B cell (primary cell): ENCODE data around the gene PELI2. TPM values are rescaled to one million over a fixed set of nuclear protein-coding genes. Genes with fewer than 3 reads are reported as not detected.

ENCODE experiments used
- ATAC-seq: fragments of 200-7000 bp; cut with Tn5 transposase; one replicate; pipeline ENCODE4 v1.10.0; 2021; ENCODE audit warnings: low read depth, mild to moderate bottlenecking, moderate number of reproducible peaks, moderate library complexity
- CTCF ChIA-PET: fragments of 350-600 bp; sonication (Branson Sonifier 250); formaldehyde crosslinking; loops from one replicate; lab custom pipeline; 2021; ENCODE audit warnings: antibody characterized with exemption, inconsistent platforms; lab: Charles Lee
- POLR2A ChIA-PET: fragments of 350-600 bp; sonication (Branson Sonifier 250); formaldehyde crosslinking; loops from one replicate; lab custom pipeline; 2021; ENCODE audit warnings: antibody characterized with exemption; lab: Charles Lee
- DNase-seq: peaks from one replicate; pipeline ENCODE4 v3.0.0; 2013
- H2AFZ ChIP-seq: 2 replicates; pipeline ENCODE4 v1.6.1; 2012; ENCODE audit warnings: mild to moderate bottlenecking, low read depth, low read length; ENCODE audit not compliant: insufficient read depth, poor library complexity, severe bottlenecking
- H3K27ac ChIP-seq, 2 donors: 1 replicate in 1 of 2; 2 replicates in 1 of 2; pipeline ENCODE4 v1.5.1; 2012 to 2013; ENCODE audit warnings: low read length in 2 of 2, mild to moderate bottlenecking in 2 of 2, moderate library complexity in 1 of 2
- H3K27me3 ChIP-seq, 4 experiments: fragments of 200-600 bp in 1 of 4; sonication (generic) in 1 of 4; replicated peaks in 1 of 4; 1 replicate in 2 of 4; 2 replicates in 2 of 4; pipeline versions ENCODE4 v1.6.1 to v1.7.0; 2013 to 2016; ENCODE audit warnings: low read length in 3 of 4, mild to moderate bottlenecking in 2 of 4, mixed read lengths in 1 of 4, moderate library complexity in 1 of 4; ENCODE audit not compliant: insufficient read depth in 4 of 4, control insufficient read depth in 3 of 4; ENCODE audit errors: control extremely low read depth in 1 of 4
- H3K36me3 ChIP-seq, 2 experiments: replicated peaks in 1 of 2; 1 replicate in 1 of 2; 2 replicates in 1 of 2; pipeline versions ENCODE4 v1.6.1 to v1.7.1; 2013; ENCODE audit warnings: low read length in 1 of 2; ENCODE audit not compliant: insufficient read depth in 2 of 2, control insufficient read depth in 1 of 2; ENCODE audit errors: control extremely low read depth in 1 of 2, extremely low read depth in 1 of 2
- H3K4me1 ChIP-seq, 2 donors: fragments of 200-600 bp in 1 of 2; sonication (generic) in 1 of 2; 1 replicate in 1 of 2; 2 replicates in 1 of 2; pipeline versions ENCODE4 v1.5.1 to v1.6.1; 2013 to 2017; ENCODE audit warnings: low read length in 2 of 2; ENCODE audit not compliant: control insufficient read depth in 2 of 2, insufficient read depth in 2 of 2
- H3K4me2 ChIP-seq: replicated peaks from 2 replicates; pipeline ENCODE3; 2012; ENCODE audit warnings: mild to moderate bottlenecking, low read depth, low read length; ENCODE audit not compliant: poor library complexity, severe bottlenecking
- H3K4me3 ChIP-seq, 5 experiments: fragments of 200-600 bp in 1 of 5; sonication (generic) in 1 of 5; 1 replicate in 3 of 5; 2 replicates in 2 of 5; pipeline versions ENCODE4 v1.5.1 to v1.7.0; 2011 to 2016; ENCODE audit warnings: low read length in 4 of 5, mild to moderate bottlenecking in 4 of 5, low read depth in 2 of 5, control low read depth in 1 of 5, moderate library complexity in 1 of 5; ENCODE audit not compliant: insufficient read depth in 1 of 5; ENCODE audit errors: control extremely low read depth in 1 of 5, extremely low read depth in 1 of 5
- H3K79me2 ChIP-seq: fragments of 200-600 bp; sonication (generic); one replicate; pipeline ENCODE4 v1.6.0; 2016; ENCODE audit warnings: low read length; ENCODE audit not compliant: control insufficient read depth, insufficient read depth
- H3K9ac ChIP-seq: fragments of 200-600 bp; sonication (generic); 2 replicates; pipeline ENCODE4 v1.6.1; 2017; ENCODE audit warnings: mild to moderate bottlenecking, low read length, moderate library complexity
- H3K9me3 ChIP-seq, 3 donors: one replicate each; pipeline versions ENCODE4 v1.6.1 to v1.7.1; 2013; ENCODE audit warnings: low read length in 2 of 3; ENCODE audit not compliant: control insufficient read depth in 2 of 3, insufficient read depth in 1 of 3; ENCODE audit errors: control extremely low read depth in 1 of 3
- H4K20me1 ChIP-seq: 2 replicates; pipeline ENCODE4 v1.6.0; 2012; ENCODE audit warnings: mild to moderate bottlenecking, low read length; ENCODE audit not compliant: insufficient read depth, control insufficient read depth, poor library complexity, severe bottlenecking
- H3K27ac Mint-ChIP-seq: one replicate; pipeline ENCODE4 v1.8.0; 2021; ENCODE audit warnings: mixed read lengths
- H3K27me3 Mint-ChIP-seq: one replicate; pipeline ENCODE4 v1.8.0; 2021; ENCODE audit warnings: mixed read lengths
- H3K4me1 Mint-ChIP-seq: one replicate; pipeline ENCODE4 v1.8.0; 2021; ENCODE audit warnings: mixed read lengths
- H3K4me3 Mint-ChIP-seq: one replicate; pipeline ENCODE4 v1.8.0; 2021; ENCODE audit warnings: mixed read lengths
- H3K9me3 Mint-ChIP-seq: one replicate; pipeline ENCODE4 v1.8.0; 2022; ENCODE audit warnings: mixed read lengths; ENCODE audit not compliant: insufficient read depth
- CTCF ChIP-seq: fragments of 200-600 bp; IDR thresholded peaks from one replicate; pipeline ENCODE4 v1.8.0; 2022; ENCODE audit warnings: antibody characterized with exemption, mild to moderate bottlenecking
- EZH2 ChIP-seq: IDR thresholded peaks from 2 replicates; pipeline ENCODE4 v1.6.1; 2012; ENCODE audit warnings: borderline replicate concordance, low read depth, mild to moderate bottlenecking, moderate library complexity, low read length; ENCODE audit not compliant: insufficient read depth, poor library complexity, severe bottlenecking
- WGBS: methylation state at CpG from one replicate; pipeline ENCODE4 v1.1.5; 2013; ENCODE audit warnings: missing lambda C conversion rate; ENCODE audit not compliant: insufficient coverage; 5-methylcytosine and 5-hydroxymethylcytosine counted together
- intact Hi-C: fragments of 100-400 bp; cut with micrococcal nuclease; formaldehyde crosslinking; loops from one replicate; pipeline ENCODE4 v1.10.0; 2022
- polyA plus RNA-seq: library from polyadenylated mRNA; depleted of rRNA; stranded (reverse); fragments of >200 nt; gene quantifications from 2 replicates; pipeline ENCODE4 v1.2.3, GENCODE V29; 2012
- total RNA-seq, 2 donors: library from RNA; stranded (reverse); fragments of 120-200 nt in 1 of 2; gene quantifications; 1 replicate in 1 of 2; 2 replicates in 1 of 2; pipeline versions ENCODE4 v1.2.3 to v1.2.4, GENCODE V29; 2013 to 2022

Gene PELI2
- total and polyA plus RNA-seq, 2 donors (not counting 1 experiment from before 2014, with no cell fraction given): 5.7 to 13.4 TPM

GRCh38 chr14:56219666-56220413 is 101.6 kb downstream of the PELI2 start:
- H3K4me1 ChIP-seq: peaks cover 0 to 3% of the 10 kb centered on the region in 2 donors
- TF ChIP-seq EZH2 (no peak), CTCF (no peak)
- no peaks in the 10 kb centered on the region for H3K27me3 Mint-ChIP-seq
- H3K27me3 ChIP-seq: no peaks in the 10 kb centered on the region
- no peaks in the 10 kb centered on the region for H3K9me3 ChIP-seq
- H3K4me2 ChIP-seq: no peak overlapping the region
- no peak for ATAC-seq
- H3K27ac Mint-ChIP-seq: no peak overlapping the region
- H3K9ac ChIP-seq: no peak overlapping the region
- H3K79me2 ChIP-seq: peaks cover 10% of the 10 kb centered on the region
- H3K4me3 Mint-ChIP-seq: no peak overlapping the region
- 43% methylated on average over 2 of the region's 7 CpGs for WGBS
- peaks cover 26% of the 10 kb centered on the region for H4K20me1 ChIP-seq
- no peak overlapping the region for H3K4me3 ChIP-seq
- DNase-seq: no peak
- peaks cover 5% of the 10 kb centered on the region for H3K4me1 Mint-ChIP-seq
- no peak overlapping the region for H3K27ac ChIP-seq
- H3K36me3 ChIP-seq: no peaks in the 10 kb centered on the region
- CTCF ChIA-PET: no interaction called here
- no peaks in the 10 kb centered on the region for H3K9me3 Mint-ChIP-seq
- intact Hi-C loops: no loop called here
- POLR2A ChIA-PET: no interaction called here
- H2AFZ ChIP-seq: no peak overlapping the region

GRCh38 chr14:56221382-56222128 is 103.3 kb downstream of the PELI2 start:
- no peak overlapping the region for H3K4me3 Mint-ChIP-seq
- WGBS: 67% methylated on average over 2 of the region's 7 CpGs

More at GRCh38 chr14:56221382-56222128, 103.3 kb downstream of the PELI2 start:
- TF ChIP-seq CTCF (no peak), EZH2 (no peak)
- ChIA-PET POLR2A (no interaction called here), CTCF (no interaction called here)
- peaks cover 21% of the 10 kb centered on the region for H4K20me1 ChIP-seq
- no peaks in the 10 kb centered on the region for H3K27me3 ChIP-seq
- ATAC-seq: no peak
- H3K9ac ChIP-seq: no peak overlapping the region
- H3K4me1 ChIP-seq: peaks cover 0 to 3% of the 10 kb centered on the region in 2 donors
- intact Hi-C loops: no loop called here
- no peaks in the 10 kb centered on the region for H3K27me3 Mint-ChIP-seq
- H3K4me2 ChIP-seq: no peak overlapping the region
- H2AFZ ChIP-seq: no peak overlapping the region
- H3K4me1 Mint-ChIP-seq: peaks cover 4% of the 10 kb centered on the region
- no peak overlapping the region for H3K27ac Mint-ChIP-seq
- H3K4me3 ChIP-seq: no peak overlapping the region
- peaks cover 10% of the 10 kb centered on the region for H3K79me2 ChIP-seq
- H3K9me3 Mint-ChIP-seq: no peaks in the 10 kb centered on the region
- DNase-seq: no peak
- H3K27ac ChIP-seq: no peak overlapping the region
- H3K36me3 ChIP-seq: no peaks in the 10 kb centered on the region
- H3K9me3 ChIP-seq: no peaks in the 10 kb centered on the region
